Left renal pelvis (tissue), 4 donors: ENCODE data around the gene CFAP74. TPM values are rescaled to one million over a fixed set of nuclear protein-coding genes. Genes with fewer than 3 reads are reported as not detected.

Experiments used
- DNase-seq, 4 donors: peaks; one replicate each; pipeline ENCODE4 v3.0.0-alpha.2; 2013; ENCODE audit warnings: low read depth in 4 of 4, low spot score in 3 of 4
- polyA plus RNA-seq, 4 donors: library from polyadenylated mRNA; unstranded; fragments of 120-200 nt; gene quantifications; one replicate each; pipeline ENCODE4 v1.2.1, GENCODE V29; 2013; ENCODE audit not compliant: insufficient read length in 4 of 4

Gene CFAP74
- polyA plus RNA-seq, 4 donors = 0.27 to 1.3 (median 0.59) TPM

- DNase-seq = no peak
Observed at GRCh38 chr1:1957533-1957961, 46.0 kb downstream of the CFAP74 start.

- no peak for DNase-seq
Observed at GRCh38 chr1:1956586-1957532, 46.7 kb downstream of the CFAP74 start.

- no peak for DNase-seq
Observed at GRCh38 chr1:1956101-1956500, 47.5 kb downstream of the CFAP74 start.

GRCh38 chr1:1955621-1956094, 47.9 kb downstream of the CFAP74 start:
- DNase-seq = no peak

GRCh38 chr1:1954831-1955441, 48.6 kb downstream of the CFAP74 start:
- DNase-seq = no peak

- DNase-seq = no peak
Observed at GRCh38 chr1:1954015-1954414, 49.6 kb downstream of the CFAP74 start.

GRCh38 chr1:1950940-1951339, 52.6 kb downstream of the CFAP74 start:
- no peak for DNase-seq

- DNase-seq = no peak
Observed at GRCh38 chr1:1948783-1949182, 54.8 kb downstream of the CFAP74 start.

GRCh38 chr1:1947493-1947892, 56.1 kb downstream of the CFAP74 start:
- no peak for DNase-seq

- DNase-seq = no peak
Observed at GRCh38 chr1:1946540-1946939, 57.0 kb downstream of the CFAP74 start.

- no peak for DNase-seq
Observed at GRCh38 chr1:1945782-1946393, 57.7 kb downstream of the CFAP74 start.

GRCh38 chr1:1943834-1944570, 59.6 kb downstream of the CFAP74 start:
- DNase-seq = no peak

GRCh38 chr1:1942753-1943656, 60.6 kb downstream of the CFAP74 start:
- DNase-seq = no peak

GRCh38 chr1:1941868-1942752, 61.5 kb downstream of the CFAP74 start:
- DNase-seq = no peak

GRCh38 chr1:1941211-1941841, 62.3 kb downstream of the CFAP74 start:
- DNase-seq = no peak

- DNase-seq = no peak
Observed at GRCh38 chr1:1940123-1940425, 63.5 kb downstream of the CFAP74 start.

- DNase-seq = no peak
Observed at GRCh38 chr1:1939296-1940122, 64.1 kb downstream of the CFAP74 start.
